Lower lobe of right lung (tissue), 2 donors: ENCODE results near the gene NDRG3. TPM values are rescaled to one million over a fixed set of nuclear protein-coding genes. Genes with fewer than 3 reads are reported as not detected.

Source experiments
- ATAC-seq, 2 donors: fragments of 200-7000 bp; cut with Tn5 transposase; one replicate each; pipeline ENCODE4 v1.9.1; 2020 to 2022; ENCODE audit warnings: mild to moderate bottlenecking in 2 of 2, moderate library complexity in 2 of 2
- DNase-seq: peaks from one replicate; pipeline ENCODE4 v3.0.0-alpha.2; 2020
- H3K27ac ChIP-seq: fragments of 200-600 bp; one replicate; pipeline ENCODE4 v1.8.0; 2022
- H3K27me3 ChIP-seq: fragments of 200-600 bp; one replicate; pipeline ENCODE4 v1.8.0; 2022; ENCODE audit warnings: low read depth
- H3K36me3 ChIP-seq: fragments of 200-600 bp; one replicate; pipeline ENCODE4 v1.8.0; 2022; ENCODE audit warnings: mild to moderate bottlenecking
- H3K4me1 ChIP-seq: fragments of 200-600 bp; one replicate; pipeline ENCODE4 v1.8.0; 2022
- H3K4me3 ChIP-seq: fragments of 200-600 bp; one replicate; pipeline ENCODE4 v1.8.0; 2022; ENCODE audit warnings: mild to moderate bottlenecking
- H3K9me3 ChIP-seq: fragments of 200-600 bp; one replicate; pipeline ENCODE4 v1.8.0; 2022
- intact Hi-C: fragments of 100-400 bp; cut with DNase I; formaldehyde crosslinking; loops from one replicate; pipeline ENCODE4 v1.11.0; 2022
- total RNA-seq: library from RNA; stranded (reverse); fragmentation: NEBNext Ultra II Directional; extraction: Animal tissue kit (Norgen Biotek cat#: 25700); gene quantifications from one replicate; pipeline ENCODE4 v1.2.1, GENCODE V29; 2021
- TF ChIP-seq, protein P1 (sequence below): fragments of 200-600 bp; IDR thresholded peaks from one replicate; pipeline ENCODE4 v1.8.0; 2022; ENCODE audit warnings: antibody characterized with exemption, mild to moderate bottlenecking
- donor health status: DM: no; HTN: yes; CAD: no; lungs with severe emphysema.

NDRG3 gene
- total RNA-seq, 1 donor from 2014 or later, result 30.4 TPM

DNA sequence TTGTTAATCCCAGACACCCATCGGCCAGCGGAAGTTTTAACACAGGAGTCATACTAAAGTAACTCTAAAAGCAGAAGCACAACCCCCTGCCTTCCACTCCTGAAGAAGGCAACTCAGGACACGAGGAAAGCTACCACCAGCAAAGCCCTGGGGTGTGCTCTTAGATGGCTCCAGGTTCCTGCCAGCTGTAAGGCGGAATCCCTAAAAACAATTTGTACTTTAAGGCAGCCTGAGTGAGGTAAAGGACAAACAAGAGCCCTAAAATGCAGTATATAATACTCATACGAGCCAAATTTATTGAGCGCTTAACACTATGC lies 8.7 kb downstream of the NDRG3 start:
- Histone ChIP-seq H3K4me1 (no peaks in the 10 kb centered on the region), H3K27ac (no peak overlapping the region), H3K27me3 (no peaks in the 10 kb centered on the region), H3K9me3 (no peaks in the 10 kb centered on the region), H3K4me3 (no peak overlapping the region), H3K36me3 (no peaks in the 10 kb centered on the region)
- TF ChIP-seq, protein P1, sequence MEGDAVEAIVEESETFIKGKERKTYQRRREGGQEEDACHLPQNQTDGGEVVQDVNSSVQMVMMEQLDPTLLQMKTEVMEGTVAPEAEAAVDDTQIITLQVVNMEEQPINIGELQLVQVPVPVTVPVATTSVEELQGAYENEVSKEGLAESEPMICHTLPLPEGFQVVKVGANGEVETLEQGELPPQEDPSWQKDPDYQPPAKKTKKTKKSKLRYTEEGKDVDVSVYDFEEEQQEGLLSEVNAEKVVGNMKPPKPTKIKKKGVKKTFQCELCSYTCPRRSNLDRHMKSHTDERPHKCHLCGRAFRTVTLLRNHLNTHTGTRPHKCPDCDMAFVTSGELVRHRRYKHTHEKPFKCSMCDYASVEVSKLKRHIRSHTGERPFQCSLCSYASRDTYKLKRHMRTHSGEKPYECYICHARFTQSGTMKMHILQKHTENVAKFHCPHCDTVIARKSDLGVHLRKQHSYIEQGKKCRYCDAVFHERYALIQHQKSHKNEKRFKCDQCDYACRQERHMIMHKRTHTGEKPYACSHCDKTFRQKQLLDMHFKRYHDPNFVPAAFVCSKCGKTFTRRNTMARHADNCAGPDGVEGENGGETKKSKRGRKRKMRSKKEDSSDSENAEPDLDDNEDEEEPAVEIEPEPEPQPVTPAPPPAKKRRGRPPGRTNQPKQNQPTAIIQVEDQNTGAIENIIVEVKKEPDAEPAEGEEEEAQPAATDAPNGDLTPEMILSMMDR, result no peak
- intact Hi-C loops, result no loop called here
- ATAC-seq (no peak), DNase-seq (no peak)

- no peak overlapping the region for H3K4me3 ChIP-seq
- TF ChIP-seq, protein P1, result no peak
- no peaks in the 10 kb centered on the region for H3K36me3 ChIP-seq
- no peak overlapping the region for H3K27ac ChIP-seq
- H3K27me3 ChIP-seq, result no peaks in the 10 kb centered on the region
- no peaks in the 10 kb centered on the region for H3K4me1 ChIP-seq
- ATAC-seq (no peak), DNase-seq (no peak)
- no peaks in the 10 kb centered on the region for H3K9me3 ChIP-seq
- intact Hi-C loops, result no loop called here
These were observed 9.3 kb downstream of the NDRG3 start for GRCh38 chr20:36736451-36737182.

GRCh38 chr20:36732456-36732855 lies 13.4 kb downstream of the NDRG3 start:
- H3K36me3 ChIP-seq, result no peaks in the 10 kb centered on the region
- no peak overlapping the region for H3K4me3 ChIP-seq
- H3K9me3 ChIP-seq, result no peaks in the 10 kb centered on the region
- no peaks in the 10 kb centered on the region for H3K27me3 ChIP-seq
- DNase-seq (no peak), ATAC-seq (no peak)
- TF ChIP-seq, protein P1, result no peak
- no peaks in the 10 kb centered on the region for H3K4me1 ChIP-seq
- H3K27ac ChIP-seq, result no peak overlapping the region
- intact Hi-C loops, result no loop called here

DNA sequence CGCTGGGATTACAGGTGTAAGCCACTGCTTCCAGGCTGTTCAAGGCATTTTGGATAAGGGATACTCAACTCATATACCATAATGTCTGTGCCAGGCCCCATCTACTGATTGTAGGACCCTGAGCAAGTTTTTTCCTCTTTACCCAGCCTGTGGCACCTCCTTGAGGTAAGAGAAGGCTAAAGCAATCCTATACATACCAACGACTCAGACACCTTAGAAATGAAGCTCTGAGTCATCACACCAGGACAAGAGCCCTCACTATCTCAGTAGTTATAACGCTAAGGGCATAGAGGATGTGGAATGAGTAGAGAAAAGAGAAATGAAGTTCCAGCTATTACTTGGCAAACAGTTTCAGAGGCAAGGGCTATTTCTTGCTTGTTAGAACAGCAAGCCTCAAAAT lies 16.9 kb downstream of the NDRG3 start:
- ATAC-seq (no peak), DNase-seq (no peak)
- intact Hi-C loops, result no loop called here
- Histone ChIP-seq H3K4me3 (no peak overlapping the region), H3K9me3 (no peaks in the 10 kb centered on the region), H3K4me1 (no peaks in the 10 kb centered on the region), H3K36me3 (no peaks in the 10 kb centered on the region), H3K27me3 (no peaks in the 10 kb centered on the region), H3K27ac (no peak overlapping the region)
- TF ChIP-seq, protein P1, result no peak

GRCh38 chr20:36726168-36726567 lies 19.7 kb downstream of the NDRG3 start:
- Histone ChIP-seq H3K27ac (no peak overlapping the region), H3K27me3 (no peaks in the 10 kb centered on the region), H3K9me3 (no peaks in the 10 kb centered on the region), H3K4me3 (no peak overlapping the region), H3K4me1 (no peaks in the 10 kb centered on the region), H3K36me3 (peaks cover 2% of the 10 kb centered on the region)
- no peak for ATAC-seq
- no peak for DNase-seq
- TF ChIP-seq, protein P1, result no peak
- intact Hi-C loops, result no loop called here
